DND-41 (cell line): ENCODE data around the gene SSUH2.

Source experiments
- ATAC-seq: fragments of 200-7000 bp; cut with Tn5 transposase; 3 replicates; pipeline ENCODE4 v1.9.1; 2021; ENCODE audit warnings: low read depth; ENCODE audit not compliant: insufficient read depth
- DNase-seq: peaks from one replicate; pipeline ENCODE4 v3.0.0-alpha.2; 2020
- H2AFZ ChIP-seq: 2 replicates; pipeline ENCODE4 v1.6.0; 2012; ENCODE audit warnings: low read depth, low read length
- H3K27ac ChIP-seq: 2 replicates; pipeline ENCODE4 v1.5.1; 2012; ENCODE audit warnings: low read length, inconsistent platforms
- H3K27me3 ChIP-seq: fragments of 200-600 bp; sonication (generic); 2 replicates; pipeline ENCODE4 v1.6.0; 2012; ENCODE audit warnings: low read length, mild to moderate bottlenecking, inconsistent platforms; ENCODE audit not compliant: insufficient read depth, poor library complexity
- H3K36me3 ChIP-seq: 2 replicates; pipeline ENCODE4 v1.5.1; 2012; ENCODE audit warnings: low read length, inconsistent platforms; ENCODE audit not compliant: insufficient read depth
- H3K4me1 ChIP-seq: 2 replicates; pipeline ENCODE4 v1.5.1; 2012; ENCODE audit warnings: mild to moderate bottlenecking, low read length; ENCODE audit not compliant: insufficient read depth
- H3K4me2 ChIP-seq: 2 replicates; pipeline ENCODE4 v1.6.0; 2012; ENCODE audit warnings: mild to moderate bottlenecking, moderate library complexity, low read length, inconsistent platforms; ENCODE audit not compliant: insufficient read depth
- H3K4me3 ChIP-seq, 2 experiments: fragments of 200-600 bp in 1 of 2; shearing (Covaris generic) in 1 of 2; 2 replicates each; pipeline ENCODE4 v1.5.1; 2012 to 2016; ENCODE audit warnings: inconsistent platforms in 2 of 2, low read length in 2 of 2, mild to moderate bottlenecking in 2 of 2, low read depth in 1 of 2, moderate library complexity in 1 of 2
- H3K79me2 ChIP-seq: 2 replicates; pipeline ENCODE4 v1.6.0; 2012; ENCODE audit warnings: low read length, inconsistent platforms; ENCODE audit not compliant: insufficient read depth
- H3K9ac ChIP-seq: 2 replicates; pipeline ENCODE4 v1.6.0; 2012; ENCODE audit warnings: low read depth, mild to moderate bottlenecking, inconsistent platforms, low read length, moderate library complexity
- H3K9me3 ChIP-seq: 2 replicates; pipeline ENCODE4 v1.5.1; 2012; ENCODE audit warnings: low read length, moderate library complexity, mild to moderate bottlenecking, inconsistent platforms; ENCODE audit not compliant: insufficient read depth, severe bottlenecking
- H4K20me1 ChIP-seq: 2 replicates; pipeline ENCODE4 v1.6.0; 2012; ENCODE audit warnings: low read length; ENCODE audit not compliant: insufficient read depth
- EZH2 ChIP-seq: IDR thresholded peaks from 3 replicates; pipeline ENCODE4 v1.6.1; 2012; ENCODE audit warnings: borderline replicate concordance, low read depth, mild to moderate bottlenecking, moderate library complexity, low read length, inconsistent platforms; ENCODE audit not compliant: severe bottlenecking
- TF ChIP-seq, protein P1 (sequence below): IDR thresholded peaks from 2 replicates; pipeline ENCODE4 v1.5.1; 2012; ENCODE audit warnings: borderline replicate concordance, low read length, moderate library complexity, mild to moderate bottlenecking; ENCODE audit not compliant: poor library complexity, severe bottlenecking; ENCODE audit errors: extremely low read depth

SSUH2 gene

DNA sequence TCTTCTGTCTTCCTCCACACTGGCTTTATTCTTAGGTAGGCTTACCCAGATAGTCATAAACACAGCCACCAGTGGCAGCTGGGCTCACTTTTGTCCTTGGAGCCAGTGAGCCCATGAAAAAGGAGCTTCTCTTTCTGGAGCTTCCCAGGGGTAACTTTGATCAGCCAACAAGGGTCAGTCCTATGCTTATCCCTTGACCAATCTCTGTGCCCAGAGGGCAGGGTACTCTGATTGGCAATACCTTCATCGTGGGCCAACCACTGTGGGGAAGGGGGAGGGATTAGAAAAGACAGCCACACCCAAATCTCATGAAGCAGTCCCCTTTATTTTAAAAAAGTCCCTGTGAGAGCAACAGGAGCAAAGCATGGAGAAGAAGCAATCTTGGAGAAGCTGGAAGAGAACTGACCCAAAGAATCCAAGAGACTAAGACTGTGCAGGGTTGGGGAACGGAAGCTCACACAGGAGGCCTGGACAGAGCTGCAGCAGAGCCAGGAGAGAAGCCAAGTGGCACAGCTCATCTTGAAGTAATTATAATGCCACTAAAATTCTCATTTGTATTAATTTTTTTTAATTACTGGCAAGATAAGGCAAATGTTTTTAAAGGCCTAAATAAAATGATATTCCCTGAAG lies 70.4 kb downstream of the SSUH2 start:
- Histone ChIP-seq H4K20me1 (no peaks in the 10 kb centered on the region), H3K9ac (no peak overlapping the region), H3K4me3 (no peak overlapping the region), H3K27me3 (no peaks in the 10 kb centered on the region), H3K4me1 (no peaks in the 10 kb centered on the region), H3K36me3 (no peaks in the 10 kb centered on the region), H3K4me2 (no peak overlapping the region), H3K27ac (no peak overlapping the region), H2AFZ (no peak overlapping the region), H3K79me2 (no peaks in the 10 kb centered on the region), H3K9me3 (no peaks in the 10 kb centered on the region)
- TF ChIP-seq EZH2, result no peak
- ATAC-seq (no peak), DNase-seq (no peak)

DNA sequence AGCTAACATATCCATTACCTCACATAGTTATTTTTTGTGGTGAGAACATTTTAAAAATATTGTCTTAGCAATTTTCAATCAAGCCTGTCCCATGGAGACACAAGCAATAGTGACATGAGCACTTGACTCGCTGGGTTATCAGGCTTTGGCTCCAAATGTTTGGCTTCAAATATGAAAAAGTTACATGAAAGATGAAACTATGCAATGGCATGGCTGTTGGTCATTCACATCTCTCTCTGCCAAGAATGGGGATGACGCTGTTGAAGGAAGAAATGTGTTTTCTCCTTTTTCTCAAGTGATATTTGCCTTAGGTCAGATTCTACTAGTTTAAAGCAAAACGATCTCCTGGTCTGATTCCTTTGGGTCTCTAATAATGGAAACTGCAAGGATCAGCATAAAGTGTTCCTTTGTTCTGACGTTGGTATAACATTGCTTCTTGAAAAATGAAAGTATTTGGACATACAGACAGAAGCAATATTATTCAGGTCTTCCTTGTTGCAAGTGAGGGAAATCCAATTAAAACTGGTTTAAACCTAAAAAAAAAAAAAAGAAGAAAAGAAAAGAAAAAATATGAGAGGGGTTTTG lies 71.2 kb downstream of the SSUH2 start:
- Histone ChIP-seq H3K4me2 (no peak overlapping the region), H3K4me3 (no peak overlapping the region), H3K27ac (no peak overlapping the region), H3K36me3 (no peaks in the 10 kb centered on the region), H3K79me2 (no peaks in the 10 kb centered on the region), H3K27me3 (no peaks in the 10 kb centered on the region), H4K20me1 (no peaks in the 10 kb centered on the region), H3K9ac (no peak overlapping the region), H3K4me1 (no peaks in the 10 kb centered on the region), H2AFZ (no peak overlapping the region), H3K9me3 (no peaks in the 10 kb centered on the region)
- DNase-seq (no peak), ATAC-seq (no peak)
- TF ChIP-seq, protein P1, sequence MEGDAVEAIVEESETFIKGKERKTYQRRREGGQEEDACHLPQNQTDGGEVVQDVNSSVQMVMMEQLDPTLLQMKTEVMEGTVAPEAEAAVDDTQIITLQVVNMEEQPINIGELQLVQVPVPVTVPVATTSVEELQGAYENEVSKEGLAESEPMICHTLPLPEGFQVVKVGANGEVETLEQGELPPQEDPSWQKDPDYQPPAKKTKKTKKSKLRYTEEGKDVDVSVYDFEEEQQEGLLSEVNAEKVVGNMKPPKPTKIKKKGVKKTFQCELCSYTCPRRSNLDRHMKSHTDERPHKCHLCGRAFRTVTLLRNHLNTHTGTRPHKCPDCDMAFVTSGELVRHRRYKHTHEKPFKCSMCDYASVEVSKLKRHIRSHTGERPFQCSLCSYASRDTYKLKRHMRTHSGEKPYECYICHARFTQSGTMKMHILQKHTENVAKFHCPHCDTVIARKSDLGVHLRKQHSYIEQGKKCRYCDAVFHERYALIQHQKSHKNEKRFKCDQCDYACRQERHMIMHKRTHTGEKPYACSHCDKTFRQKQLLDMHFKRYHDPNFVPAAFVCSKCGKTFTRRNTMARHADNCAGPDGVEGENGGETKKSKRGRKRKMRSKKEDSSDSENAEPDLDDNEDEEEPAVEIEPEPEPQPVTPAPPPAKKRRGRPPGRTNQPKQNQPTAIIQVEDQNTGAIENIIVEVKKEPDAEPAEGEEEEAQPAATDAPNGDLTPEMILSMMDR, result no peak
- no peak for TF ChIP-seq EZH2

DNA sequence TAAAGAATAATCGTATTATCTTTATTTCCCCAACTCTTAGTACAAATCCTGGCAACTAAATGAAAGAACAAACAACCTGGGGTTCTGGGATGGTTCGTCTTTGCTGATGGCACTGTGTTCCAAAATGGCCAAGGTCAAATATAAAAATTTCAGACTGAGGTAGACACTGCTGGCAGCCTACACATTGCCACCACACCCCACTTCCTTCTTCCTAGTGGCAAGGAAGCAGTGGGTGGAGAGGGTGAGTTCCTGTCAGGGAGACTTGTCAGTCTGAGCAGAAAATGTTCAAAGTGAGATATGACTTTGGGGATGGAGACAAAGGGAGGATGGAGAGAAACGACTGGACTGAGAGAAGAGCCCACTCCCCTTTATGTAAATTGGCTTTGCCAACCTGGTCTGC lies 73.3 kb downstream of the SSUH2 start:
- Histone ChIP-seq H3K27ac (no peak overlapping the region), H3K4me3 (no peak overlapping the region), H3K4me2 (no peak overlapping the region), H4K20me1 (no peaks in the 10 kb centered on the region), H3K36me3 (no peaks in the 10 kb centered on the region), H3K27me3 (no peaks in the 10 kb centered on the region), H3K79me2 (no peaks in the 10 kb centered on the region), H3K4me1 (no peaks in the 10 kb centered on the region), H3K9ac (no peak overlapping the region), H2AFZ (no peak overlapping the region), H3K9me3 (no peaks in the 10 kb centered on the region)
- no peak for DNase-seq
- ATAC-seq, result no peak
- TF ChIP-seq, protein P1, result no peak
- TF ChIP-seq EZH2, result no peak
